ENCODE measurements around the gene PTPN14.
"Not testable (repeated sequence)": the region's sequence is repeated elsewhere in the genome, so short reads cannot be mapped to it uniquely, and the experiment has no call there.

PTPN14 gene

GRCh38 chr1:214401666-214402065, 149.7 kb downstream of the PTPN14 start:
- no peak overlapping the region for H3K27ac ChIP-seq
- no peak for TF ChIP-seq CTCF (conservative IDR thresholded peaks at IDR 0.05)
- TF ChIP-seq ZFX (IDR thresholded peaks at IDR 0.05), result no peak

- TF ChIP-seq ZFX (IDR thresholded peaks at IDR 0.05), result no peak
- TF ChIP-seq CTCF (conservative IDR thresholded peaks at IDR 0.05), result no peak
- no peak overlapping the region for H3K27ac ChIP-seq
These were observed 151.3 kb downstream of the PTPN14 start for GRCh38 chr1:214400131-214400530.

- no peak overlapping the region for H3K27ac ChIP-seq
- TF ChIP-seq CTCF (conservative IDR thresholded peaks at IDR 0.05) (no peak), ZFX (IDR thresholded peaks at IDR 0.05) (no peak)
These were observed 152.9 kb downstream of the PTPN14 start for GRCh38 chr1:214398490-214398889.

GRCh38 chr1:214397497-214397896, 153.9 kb downstream of the PTPN14 start:
- H3K27ac ChIP-seq, result no peak overlapping the region
- TF ChIP-seq ZFX (IDR thresholded peaks at IDR 0.05), result no peak
- TF ChIP-seq CTCF (conservative IDR thresholded peaks at IDR 0.05), result no peak

GRCh38 chr1:214396330-214396729, 155.1 kb downstream of the PTPN14 start:
- H3K27ac ChIP-seq, result no peak overlapping the region
- TF ChIP-seq ZFX (IDR thresholded peaks at IDR 0.05) (no peak), CTCF (conservative IDR thresholded peaks at IDR 0.05) (no peak)

GRCh38 chr1:214394569-214394968, 156.8 kb downstream of the PTPN14 start:
- H3K27ac ChIP-seq, result not testable (repeated sequence)

- TF ChIP-seq CTCF (conservative IDR thresholded peaks at IDR 0.05) (no peak), ZFX (IDR thresholded peaks at IDR 0.05) (no peak)
These were observed 158.3 kb downstream of the PTPN14 start for GRCh38 chr1:214393086-214393485.

GRCh38 chr1:214391873-214392645, 159.3 kb downstream of the PTPN14 start:
- TF ChIP-seq CTCF (conservative IDR thresholded peaks at IDR 0.05) (no peak), ZFX (IDR thresholded peaks at IDR 0.05) (no peak)
- H3K27ac ChIP-seq, result no peak overlapping the region

More at GRCh38 chr1:214393086-214393485, 158.3 kb downstream of the PTPN14 start:
- no peak overlapping the region for H3K27ac ChIP-seq

Data from C4-2B (cell line).